ENCODE measurements around the gene TWIST2.

TWIST2 gene

GRCh38 chr2:238900511-238900910, 52.6 kb downstream of the TWIST2 start:
- CTCF ChIA-PET = no interaction called here
- Mint-ChIP-seq H3K4me3 (no peak overlapping the region), H3K27me3 (peaks cover 5% of the 10 kb centered on the region), H3K27ac (no peak overlapping the region), H3K4me1 (no peaks in the 10 kb centered on the region), H3K36me3 (no peaks in the 10 kb centered on the region), H3K9me3 (no peaks in the 10 kb centered on the region)
- no peak for DNase-seq

- Mint-ChIP-seq H3K36me3 (no peaks in the 10 kb centered on the region), H3K4me1 (no peaks in the 10 kb centered on the region), H3K9me3 (peaks cover 5% of the 10 kb centered on the region), H3K27ac (no peak overlapping the region), H3K4me3 (no peak overlapping the region), H3K27me3 (peaks cover 4% of the 10 kb centered on the region)
- CTCF ChIA-PET = no interaction called here
- DNase-seq = no peak
Observed at GRCh38 chr2:238901461-238902057, 53.7 kb downstream of the TWIST2 start.

DNA sequence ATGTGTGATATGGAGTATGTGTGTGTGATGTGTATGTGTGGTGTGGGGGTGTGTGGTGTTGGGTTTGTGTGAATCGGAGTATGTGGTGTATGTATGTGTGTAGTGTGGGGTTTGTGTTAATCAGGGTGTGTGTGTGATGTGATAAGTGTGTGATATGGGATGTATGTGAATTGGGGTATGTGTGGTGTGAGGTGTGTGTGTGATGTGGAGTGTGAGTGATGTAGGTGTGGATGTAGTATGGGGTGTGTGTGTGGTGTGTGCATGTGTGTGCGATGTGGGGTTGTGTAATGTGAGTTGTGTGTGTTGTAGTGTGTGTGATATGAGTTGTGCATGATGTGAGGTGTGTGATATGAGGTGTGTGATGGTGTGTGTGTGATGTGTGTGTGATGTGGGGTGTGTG, 54.4 kb downstream of the TWIST2 start:
- Mint-ChIP-seq H3K27me3 (peaks cover 4% of the 10 kb centered on the region), H3K4me3 (no peak overlapping the region), H3K9me3 (peaks cover 5% of the 10 kb centered on the region), H3K4me1 (no peaks in the 10 kb centered on the region), H3K27ac (no peak overlapping the region), H3K36me3 (no peaks in the 10 kb centered on the region)
- CTCF ChIA-PET = no interaction called here
- no peak for DNase-seq

GRCh38 chr2:238903141-238903540, 55.3 kb downstream of the TWIST2 start:
- Mint-ChIP-seq H3K9me3 (peaks cover 5% of the 10 kb centered on the region), H3K4me3 (no peak overlapping the region), H3K27ac (no peak overlapping the region)

DNA sequence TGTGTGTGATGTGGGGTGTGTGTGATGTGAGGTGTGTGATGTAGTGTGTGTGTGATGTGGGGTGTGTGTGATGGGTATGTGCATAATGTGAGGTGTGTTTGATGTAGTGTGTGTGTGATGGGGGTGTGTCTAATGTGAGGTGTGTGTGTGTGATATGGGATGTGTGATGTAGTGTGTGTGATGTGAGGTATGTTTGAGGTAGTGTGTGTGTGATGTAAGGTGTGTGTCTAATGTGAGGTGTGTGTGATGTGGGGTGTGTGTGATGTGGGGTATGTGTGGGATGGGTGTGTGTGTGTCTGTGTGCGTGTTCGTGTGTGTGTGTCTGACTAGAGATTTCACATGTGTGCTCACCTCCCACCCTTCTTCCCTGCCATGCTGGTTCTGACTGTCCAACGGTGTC, 56.3 kb downstream of the TWIST2 start:
- peaks cover 5% of the 10 kb centered on the region for H3K9me3 Mint-ChIP-seq
- H3K4me1 Mint-ChIP-seq = no peaks in the 10 kb centered on the region
- CTCF ChIA-PET = no interaction called here
- H3K4me3 Mint-ChIP-seq = no peak overlapping the region
- H3K27ac Mint-ChIP-seq = no peak overlapping the region
- no peaks in the 10 kb centered on the region for H3K36me3 Mint-ChIP-seq
- DNase-seq = no peak
- no peaks in the 10 kb centered on the region for H3K27me3 Mint-ChIP-seq

More at GRCh38 chr2:238903141-238903540, 55.3 kb downstream of the TWIST2 start:
- Mint-ChIP-seq H3K27me3 (no peaks in the 10 kb centered on the region), H3K36me3 (no peaks in the 10 kb centered on the region), H3K4me1 (no peaks in the 10 kb centered on the region)
- CTCF ChIA-PET = no interaction called here
- no peak for DNase-seq

GRCh38 chr2:238904716-238905115, 56.8 kb downstream of the TWIST2 start:
- DNase-seq = no peak
- no peaks in the 10 kb centered on the region for H3K4me1 Mint-ChIP-seq
- no peak overlapping the region for H3K4me3 Mint-ChIP-seq
- no peaks in the 10 kb centered on the region for H3K36me3 Mint-ChIP-seq
- CTCF ChIA-PET = no interaction called here
- peaks cover 5% of the 10 kb centered on the region for H3K9me3 Mint-ChIP-seq
- no peak overlapping the region for H3K27ac Mint-ChIP-seq
- no peaks in the 10 kb centered on the region for H3K27me3 Mint-ChIP-seq

DNA sequence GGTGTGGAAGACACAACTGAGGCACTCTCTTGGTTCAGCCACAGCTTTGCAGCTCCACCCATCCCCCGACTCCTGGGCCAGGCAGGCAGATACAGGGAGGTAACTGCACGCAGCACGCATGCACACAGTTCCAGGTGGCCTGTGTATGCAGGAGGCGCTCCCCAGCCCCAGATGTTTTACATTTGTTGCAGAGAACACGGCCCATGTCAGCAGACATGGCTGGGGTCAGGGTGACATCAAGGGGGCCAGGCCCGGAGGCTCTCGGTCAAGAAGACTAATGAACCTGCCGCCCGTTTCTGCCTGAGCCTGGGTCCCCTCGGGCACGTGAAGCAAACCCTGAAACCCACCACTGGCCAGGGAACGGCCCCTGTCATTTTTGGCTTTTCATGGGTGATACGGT, 57.3 kb downstream of the TWIST2 start:
- H3K27ac Mint-ChIP-seq = no peak overlapping the region
- no peak overlapping the region for H3K4me3 Mint-ChIP-seq
- CTCF ChIA-PET = no interaction called here
- no peaks in the 10 kb centered on the region for H3K4me1 Mint-ChIP-seq
- no peaks in the 10 kb centered on the region for H3K27me3 Mint-ChIP-seq
- H3K36me3 Mint-ChIP-seq = no peaks in the 10 kb centered on the region
- DNase-seq = no peak
- peaks cover 5% of the 10 kb centered on the region for H3K9me3 Mint-ChIP-seq

GRCh38 chr2:238905644-238906043, 57.8 kb downstream of the TWIST2 start:
- no peak overlapping the region for H3K4me3 Mint-ChIP-seq

DNA sequence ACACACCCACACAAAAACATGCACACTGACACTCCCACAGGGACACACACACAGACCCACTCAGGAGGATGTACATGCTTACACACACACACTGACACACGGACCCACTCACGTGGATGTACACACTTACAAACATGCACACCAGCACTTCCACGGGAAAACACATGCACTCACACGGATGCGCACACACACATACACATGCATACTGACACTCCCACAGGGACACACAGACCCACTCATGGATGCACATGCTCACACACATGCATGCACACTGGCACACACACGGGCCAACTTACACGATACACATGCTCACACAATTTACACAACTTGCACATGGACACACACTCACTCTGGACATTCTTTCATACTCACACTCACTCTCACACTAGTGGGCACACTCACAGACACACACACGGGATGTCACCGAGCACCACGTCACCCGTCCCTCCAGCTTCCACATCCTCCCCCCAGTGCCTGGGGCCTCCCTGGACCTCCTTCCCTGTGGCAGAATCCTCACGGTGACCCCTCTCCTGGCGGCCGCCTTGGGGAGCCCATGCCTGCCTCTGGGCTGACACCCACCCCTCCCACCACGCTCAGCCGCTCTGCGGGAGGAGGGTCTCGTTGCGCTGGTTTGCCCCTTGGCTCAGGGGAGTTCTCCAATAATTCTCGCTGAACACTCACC, 58.5 kb downstream of the TWIST2 start:
- H3K9me3 Mint-ChIP-seq = peaks cover 5% of the 10 kb centered on the region
- H3K4me3 Mint-ChIP-seq = no peak overlapping the region
- CTCF ChIA-PET = no interaction called here
- no peaks in the 10 kb centered on the region for H3K27me3 Mint-ChIP-seq
- H3K27ac Mint-ChIP-seq = no peak overlapping the region
- H3K4me1 Mint-ChIP-seq = no peaks in the 10 kb centered on the region
- H3K36me3 Mint-ChIP-seq = no peaks in the 10 kb centered on the region
- no peak for DNase-seq

More at GRCh38 chr2:238905644-238906043, 57.8 kb downstream of the TWIST2 start:
- H3K4me1 Mint-ChIP-seq = no peaks in the 10 kb centered on the region
- H3K27ac Mint-ChIP-seq = no peak overlapping the region
- no peaks in the 10 kb centered on the region for H3K36me3 Mint-ChIP-seq
- DNase-seq = no peak
- H3K27me3 Mint-ChIP-seq = no peaks in the 10 kb centered on the region
- CTCF ChIA-PET = no interaction called here
- peaks cover 5% of the 10 kb centered on the region for H3K9me3 Mint-ChIP-seq

- Mint-ChIP-seq H3K4me1 (no peaks in the 10 kb centered on the region), H3K36me3 (no peaks in the 10 kb centered on the region), H3K27ac (no peak overlapping the region), H3K27me3 (no peaks in the 10 kb centered on the region), H3K9me3 (peaks cover 10% of the 10 kb centered on the region), H3K4me3 (no peak overlapping the region)
- CTCF ChIA-PET = no interaction called here
- no peak for DNase-seq
Observed at GRCh38 chr2:238906936-238907716, 59.2 kb downstream of the TWIST2 start.

GRCh38 chr2:238907717-238908173, 59.9 kb downstream of the TWIST2 start:
- H3K4me1 Mint-ChIP-seq = no peaks in the 10 kb centered on the region
- H3K27me3 Mint-ChIP-seq = no peaks in the 10 kb centered on the region
- DNase-seq = no peak
- H3K36me3 Mint-ChIP-seq = no peaks in the 10 kb centered on the region
- H3K4me3 Mint-ChIP-seq = no peak overlapping the region
- CTCF ChIA-PET = no interaction called here
- peaks cover 10% of the 10 kb centered on the region for H3K9me3 Mint-ChIP-seq
- no peak overlapping the region for H3K27ac Mint-ChIP-seq

DNA sequence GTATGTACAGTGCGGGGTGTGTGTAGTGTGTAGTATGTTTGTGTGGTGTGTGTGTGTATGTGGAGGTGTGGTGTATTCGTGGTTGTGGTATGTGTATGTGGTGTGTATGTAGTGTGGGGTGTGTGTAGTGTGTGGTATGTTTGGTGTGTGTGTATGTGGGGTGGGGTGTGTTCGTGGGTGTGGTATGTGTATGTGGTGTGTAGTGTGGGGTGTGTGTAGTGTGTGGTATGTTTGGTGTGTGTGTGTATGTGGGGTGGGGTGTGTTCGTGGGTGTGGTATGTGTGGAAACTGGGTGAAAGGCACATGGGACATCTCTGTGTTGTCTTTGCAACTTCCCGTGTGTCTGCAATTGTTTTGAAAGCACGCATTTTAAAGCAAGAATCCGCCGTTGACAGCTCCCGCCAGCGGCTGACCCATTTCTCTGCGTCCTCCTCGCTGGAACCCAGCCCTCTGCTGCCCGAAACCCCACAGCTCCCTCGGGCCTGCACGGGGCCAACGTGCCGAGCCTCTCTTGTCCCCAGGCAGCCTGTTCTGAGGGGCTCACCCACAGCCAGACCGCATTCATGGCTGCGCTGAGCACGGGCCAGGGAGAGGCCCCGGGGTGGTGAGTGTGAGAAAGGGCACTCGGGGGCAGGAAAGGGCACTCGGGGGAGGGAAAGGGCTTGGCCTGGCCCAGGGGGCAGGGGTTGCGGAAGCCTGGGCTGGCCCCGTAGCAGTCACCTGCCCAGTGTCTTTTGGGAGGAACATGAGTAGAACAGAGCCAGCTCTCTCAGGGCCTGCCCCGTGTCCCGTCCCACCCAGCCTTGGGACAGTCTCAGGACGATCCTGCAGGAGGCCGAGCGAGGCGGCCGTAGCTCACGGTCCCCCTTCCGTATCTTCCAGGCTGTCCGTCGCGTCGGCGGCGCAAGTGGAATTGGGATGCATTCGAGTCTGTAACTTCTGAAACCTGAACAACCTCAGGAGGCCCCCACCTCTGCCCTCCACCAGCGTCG, 61.4 kb downstream of the TWIST2 start:
- no peaks in the 10 kb centered on the region for H3K4me1 Mint-ChIP-seq
- no peak overlapping the region for H3K27ac Mint-ChIP-seq
- H3K9me3 Mint-ChIP-seq = peaks cover 10% of the 10 kb centered on the region
- H3K36me3 Mint-ChIP-seq = no peaks in the 10 kb centered on the region
- no peak for DNase-seq
- no peak overlapping the region for H3K4me3 Mint-ChIP-seq
- no peaks in the 10 kb centered on the region for H3K27me3 Mint-ChIP-seq
- CTCF ChIA-PET = no interaction called here

DNA sequence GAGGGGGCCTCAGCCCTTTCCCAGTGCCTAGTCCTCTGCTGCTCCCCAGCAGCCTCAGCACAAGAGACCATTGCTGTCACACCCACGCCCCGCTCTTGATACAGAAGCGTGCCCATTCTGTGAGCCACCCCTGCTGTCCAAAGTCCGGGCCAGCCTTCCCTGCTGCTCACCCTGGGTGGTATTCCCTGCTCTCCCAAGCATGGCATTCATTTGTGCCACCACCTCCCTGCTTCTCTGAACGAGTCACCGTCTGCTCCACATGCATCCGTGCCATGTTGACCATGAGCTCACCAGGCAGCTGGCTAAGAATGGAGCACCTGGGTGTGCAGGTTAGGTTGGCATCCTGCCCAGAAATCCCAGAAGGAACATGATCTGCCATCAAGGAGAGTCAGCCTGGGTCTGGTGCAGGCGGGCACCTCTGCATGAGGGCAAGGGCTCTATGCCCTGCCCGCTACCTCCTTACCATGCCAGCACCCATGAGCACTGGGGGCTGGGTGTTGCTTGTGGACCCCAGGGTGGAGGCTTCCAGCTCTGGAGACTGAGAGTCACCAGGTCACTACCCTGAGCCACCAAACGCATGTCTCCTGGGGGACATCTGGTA, 63.0 kb downstream of the TWIST2 start:
- no peak overlapping the region for H3K27ac Mint-ChIP-seq
- DNase-seq = no peak
- H3K36me3 Mint-ChIP-seq = no peaks in the 10 kb centered on the region
- peaks cover 10% of the 10 kb centered on the region for H3K9me3 Mint-ChIP-seq
- no peak overlapping the region for H3K4me3 Mint-ChIP-seq
- H3K27me3 Mint-ChIP-seq = peaks cover 4% of the 10 kb centered on the region
- CTCF ChIA-PET = no interaction called here
- H3K4me1 Mint-ChIP-seq = no peaks in the 10 kb centered on the region

All from activated naive CD4-positive, alpha-beta T cell treated with anti-CD3 and anti-CD28 coated beads, Interleukin-2, amount 10 ng/mL, durations not matched to agents 7 days and 5 days (primary cell).